HT-29 (cell line): Measurements from ENCODE around the gene RARB. TPM values are rescaled to one million over a fixed set of nuclear protein-coding genes. Genes with fewer than 3 reads are reported as not detected.
A peak's percentile ranks its signal among the peaks of the same experiment; 100 is the strongest.

Experiments used
- DNase-seq: peaks from one replicate; pipeline ENCODE4 v3.0.0-alpha.2; 2015; ENCODE audit warnings: low spot score
- small RNA-seq: library from RNA; depleted of rRNA; stranded (forward); fragments of <200 nt; gene quantifications from one replicate; pipeline ENCODE3, GENCODE V24; 2014
- total RNA-seq: library from RNA; depleted of rRNA; stranded (reverse); fragments of >200 nt; shearing (Covaris generic); gene quantifications from 2 replicates; pipeline ENCODE4 v1.2.3, GENCODE V29; 2014; rRNA removed

Gene RARB
- total RNA-seq, 1 experiment from 2014 or later, result not detected

DNA sequence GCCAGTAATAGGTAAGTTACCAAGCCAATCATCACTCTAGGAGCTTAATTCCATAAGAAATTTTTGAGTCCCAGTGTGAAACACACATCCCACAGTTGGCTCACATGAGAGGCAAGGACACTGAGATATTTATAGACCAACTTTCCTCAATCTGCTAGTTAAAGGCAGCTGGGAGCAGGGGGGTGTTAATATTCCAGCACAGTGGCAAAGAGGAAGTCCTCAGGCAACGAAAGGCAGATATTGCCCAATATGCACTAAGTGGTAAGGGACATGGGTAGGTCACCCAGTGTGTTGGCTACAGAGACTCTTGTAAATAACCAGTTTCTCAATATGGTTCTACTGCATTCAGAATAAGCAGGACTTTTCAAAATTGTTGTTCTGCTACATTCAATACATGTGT, 175.6 kb downstream of the RARB start:
- no peak for DNase-seq

DNA sequence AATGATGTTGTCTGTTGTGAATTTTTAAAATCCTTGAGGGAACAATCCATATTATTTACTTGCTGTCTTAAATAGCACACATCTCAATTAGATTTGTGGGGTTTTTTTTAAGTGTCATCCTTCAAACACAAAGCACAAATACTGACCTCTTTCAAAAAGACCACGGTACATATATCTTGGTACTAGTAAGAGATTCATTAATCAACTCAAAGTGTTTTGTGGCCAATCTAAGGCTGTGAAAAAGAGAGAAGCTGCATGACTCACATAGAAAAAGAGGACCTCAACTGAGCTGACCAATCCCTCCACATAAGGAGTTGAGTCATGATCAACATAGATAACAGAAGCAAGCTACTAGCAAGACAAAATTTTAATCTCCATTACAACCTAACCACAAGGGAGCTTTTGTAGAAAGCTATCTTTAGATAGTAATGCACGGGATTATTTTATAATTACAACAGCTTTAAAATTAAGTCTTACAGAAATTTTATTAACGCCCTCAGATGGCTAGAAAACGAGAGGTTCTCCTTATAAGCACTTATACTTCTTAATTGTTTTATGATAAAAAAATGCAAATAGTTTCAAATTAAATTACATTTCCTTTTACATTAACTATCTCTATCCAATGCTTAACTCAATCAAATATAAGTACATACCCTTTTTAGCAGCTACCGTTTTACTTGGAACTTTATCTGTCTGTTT, 176.2 kb downstream of the RARB start:
- no peak for DNase-seq

DNA sequence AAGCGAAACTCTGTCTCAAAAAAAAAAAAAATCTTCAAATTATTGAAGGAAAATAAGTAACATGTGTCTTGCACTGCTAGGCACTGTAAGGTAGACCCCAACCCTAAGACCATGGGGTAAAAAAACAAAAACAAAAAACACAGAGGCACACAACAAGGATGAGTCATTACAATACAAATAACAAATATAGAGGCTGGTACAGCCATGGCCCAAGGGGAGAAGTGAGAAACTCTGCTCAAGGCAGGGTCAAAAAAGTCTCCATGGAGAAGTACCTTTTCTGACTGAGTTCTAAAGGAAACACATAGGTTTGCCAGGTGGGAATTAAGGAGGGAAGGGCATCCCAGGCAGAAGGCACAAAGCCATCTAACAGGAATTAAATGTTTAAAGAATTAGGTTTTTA, 182.1 kb downstream of the RARB start:
- DNase-seq, result no peak

GRCh38 chr3:25610779-25611178, 182.7 kb downstream of the RARB start:
- no peak for DNase-seq

GRCh38 chr3:25611193-25611592, 183.1 kb downstream of the RARB start:
- no peak for DNase-seq

DNA sequence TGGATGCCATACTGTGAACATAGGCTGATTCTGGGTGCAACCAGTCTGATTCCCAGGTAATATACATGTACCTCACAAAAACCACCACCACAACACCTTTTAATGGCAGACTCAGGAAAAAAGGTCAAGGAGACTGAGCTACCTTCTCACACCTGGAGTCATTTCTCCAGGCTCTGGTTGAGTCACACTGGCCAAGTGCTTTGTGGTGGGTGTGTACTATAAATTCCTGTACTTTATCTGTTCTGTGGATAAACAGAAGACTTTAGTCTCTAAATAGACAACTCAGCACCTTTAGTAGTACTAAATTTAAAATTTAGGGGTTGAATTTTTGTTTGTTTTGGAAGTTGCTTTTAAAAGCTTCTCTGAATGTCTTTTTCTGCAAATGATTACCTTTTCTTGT, 190.0 kb downstream of the RARB start:
- DNase-seq, result no peak

GRCh38 chr3:25619382-25619781, 191.3 kb downstream of the RARB start:
- DNase-seq, result no peak

GRCh38 chr3:25620493-25620892, 192.4 kb downstream of the RARB start:
- DNase-seq, result no peak

GRCh38 chr3:25621087-25621486, 193.0 kb downstream of the RARB start:
- DNase-seq, result no peak

GRCh38 chr3:25631989-25632388, 203.9 kb downstream of the RARB start:
- DNase-seq, result no peak

DNA sequence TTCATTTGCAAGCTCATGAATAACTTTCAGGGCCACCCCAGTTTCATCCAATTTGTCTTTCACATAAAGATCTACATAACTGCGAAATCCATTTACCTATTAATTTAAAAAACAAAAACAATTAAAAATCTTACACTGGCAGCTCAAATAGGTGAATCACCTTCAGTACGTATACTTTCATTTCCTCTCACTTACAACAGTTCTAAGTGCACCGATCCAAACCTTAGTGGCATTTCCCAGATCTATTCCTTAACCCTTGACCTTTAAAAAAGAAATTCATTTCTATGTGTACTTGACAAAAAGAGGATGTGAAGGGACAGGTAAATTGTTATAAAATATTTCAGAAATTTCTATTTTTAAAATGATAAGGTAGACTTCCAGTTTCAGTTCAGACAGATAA, 205.9 kb downstream of the RARB start:
- DNase-seq, result no peak

GRCh38 chr3:25635038-25635437, 207.0 kb downstream of the RARB start:
- no peak for DNase-seq

Small RNAs within 50 kb of the gene (small RNA-seq; reads per million reads assigned to genes)
- gene RF01161, result 32.6 reads per million, percentile 94 among the genes with 10 or more reads in this experiment
- gene RF02271, result not detected

Other genes with a start within 250 kb of the RARB start
- 17.6 and 18.8 TPM in 2 replicates for gene TOP2B, start 236.6 kb downstream of the RARB start, total RNA-seq